Measurements from ENCODE around the gene MN1.

MN1 gene

GRCh38 chr22:27772984-27773498, 28.5 kb downstream of the MN1 start:
- Mint-ChIP-seq H3K9me3 (no peaks in the 10 kb centered on the region), H3K4me3 (no peak overlapping the region), H3K4me1 (ENCODE audit: low read depth) (no peaks in the 10 kb centered on the region), H3K27me3 (ENCODE audit: low read depth) (peaks cover 6% of the 10 kb centered on the region), H3K27ac (no peak overlapping the region), H3K36me3 (ENCODE audit: low read depth) (no peaks in the 10 kb centered on the region)

GRCh38 chr22:27772081-27772983, 29.2 kb downstream of the MN1 start:
- H3K27ac Mint-ChIP-seq, result no peak overlapping the region
- H3K36me3 Mint-ChIP-seq (ENCODE audit: low read depth), result no peaks in the 10 kb centered on the region
- H3K27me3 Mint-ChIP-seq (ENCODE audit: low read depth), result peaks cover 6% of the 10 kb centered on the region
- H3K4me3 Mint-ChIP-seq, result no peak overlapping the region
- no peaks in the 10 kb centered on the region for H3K9me3 Mint-ChIP-seq
- no peaks in the 10 kb centered on the region for H3K4me1 Mint-ChIP-seq (ENCODE audit: low read depth)

- no peaks in the 10 kb centered on the region for H3K36me3 Mint-ChIP-seq (ENCODE audit: low read depth)
- H3K27me3 Mint-ChIP-seq (ENCODE audit: low read depth), result peaks cover 6% of the 10 kb centered on the region
- H3K27ac Mint-ChIP-seq, result no peak overlapping the region
- no peak overlapping the region for H3K4me3 Mint-ChIP-seq
- H3K4me1 Mint-ChIP-seq (ENCODE audit: low read depth), result no peaks in the 10 kb centered on the region
- H3K9me3 Mint-ChIP-seq, result no peaks in the 10 kb centered on the region
Measured at GRCh38 chr22:27771637-27772036, 29.9 kb downstream of the MN1 start.

GRCh38 chr22:27769012-27769411, 32.5 kb downstream of the MN1 start:
- H3K36me3 Mint-ChIP-seq (ENCODE audit: low read depth), result no peaks in the 10 kb centered on the region
- H3K27ac Mint-ChIP-seq, result no peak overlapping the region
- H3K4me3 Mint-ChIP-seq, result no peak overlapping the region
- H3K9me3 Mint-ChIP-seq, result no peaks in the 10 kb centered on the region
- no peaks in the 10 kb centered on the region for H3K4me1 Mint-ChIP-seq (ENCODE audit: low read depth)
- H3K27me3 Mint-ChIP-seq (ENCODE audit: low read depth), result no peaks in the 10 kb centered on the region

GRCh38 chr22:27768027-27768653, 33.4 kb downstream of the MN1 start:
- no peaks in the 10 kb centered on the region for H3K27me3 Mint-ChIP-seq (ENCODE audit: low read depth)

GRCh38 chr22:27766679-27767078, 34.9 kb downstream of the MN1 start:
- Mint-ChIP-seq H3K27me3 (ENCODE audit: low read depth) (no peaks in the 10 kb centered on the region), H3K36me3 (ENCODE audit: low read depth) (no peaks in the 10 kb centered on the region), H3K27ac (no peak overlapping the region), H3K4me3 (no peak overlapping the region), H3K9me3 (no peaks in the 10 kb centered on the region), H3K4me1 (ENCODE audit: low read depth) (no peaks in the 10 kb centered on the region)

More at GRCh38 chr22:27768027-27768653, 33.4 kb downstream of the MN1 start:
- Mint-ChIP-seq H3K36me3 (ENCODE audit: low read depth) (no peaks in the 10 kb centered on the region), H3K27ac (no peak overlapping the region), H3K4me3 (no peak overlapping the region), H3K4me1 (ENCODE audit: low read depth) (no peaks in the 10 kb centered on the region), H3K9me3 (no peaks in the 10 kb centered on the region)

GRCh38 chr22:27765706-27766291, 35.8 kb downstream of the MN1 start:
- Mint-ChIP-seq H3K27me3 (ENCODE audit: low read depth) (no peaks in the 10 kb centered on the region), H3K4me3 (no peak overlapping the region), H3K4me1 (ENCODE audit: low read depth) (no peaks in the 10 kb centered on the region), H3K36me3 (ENCODE audit: low read depth) (no peaks in the 10 kb centered on the region), H3K27ac (no peak overlapping the region), H3K9me3 (no peaks in the 10 kb centered on the region)

- H3K27me3 Mint-ChIP-seq (ENCODE audit: low read depth), result no peaks in the 10 kb centered on the region
- H3K27ac Mint-ChIP-seq, result no peak overlapping the region
- H3K36me3 Mint-ChIP-seq (ENCODE audit: low read depth), result no peaks in the 10 kb centered on the region
- H3K4me3 Mint-ChIP-seq, result no peak overlapping the region
- no peaks in the 10 kb centered on the region for H3K4me1 Mint-ChIP-seq (ENCODE audit: low read depth)
- H3K9me3 Mint-ChIP-seq, result no peaks in the 10 kb centered on the region
Measured at GRCh38 chr22:27764722-27765236, 36.8 kb downstream of the MN1 start.

GRCh38 chr22:27761665-27762064, 39.9 kb downstream of the MN1 start:
- Mint-ChIP-seq H3K36me3 (ENCODE audit: low read depth) (no peaks in the 10 kb centered on the region), H3K9me3 (no peaks in the 10 kb centered on the region), H3K4me1 (ENCODE audit: low read depth) (no peaks in the 10 kb centered on the region), H3K27ac (no peak overlapping the region), H3K4me3 (no peak overlapping the region), H3K27me3 (ENCODE audit: low read depth) (no peaks in the 10 kb centered on the region)

GRCh38 chr22:27761000-27761399, 40.6 kb downstream of the MN1 start:
- Mint-ChIP-seq H3K4me1 (ENCODE audit: low read depth) (no peaks in the 10 kb centered on the region), H3K36me3 (ENCODE audit: low read depth) (no peaks in the 10 kb centered on the region), H3K27ac (no peak overlapping the region), H3K27me3 (ENCODE audit: low read depth) (no peaks in the 10 kb centered on the region), H3K9me3 (no peaks in the 10 kb centered on the region), H3K4me3 (no peak overlapping the region)

GRCh38 chr22:27760474-27760873, 41.1 kb downstream of the MN1 start:
- H3K4me1 Mint-ChIP-seq (ENCODE audit: low read depth), result no peaks in the 10 kb centered on the region
- H3K36me3 Mint-ChIP-seq (ENCODE audit: low read depth), result no peaks in the 10 kb centered on the region
- H3K4me3 Mint-ChIP-seq, result no peak overlapping the region
- no peaks in the 10 kb centered on the region for H3K27me3 Mint-ChIP-seq (ENCODE audit: low read depth)
- no peaks in the 10 kb centered on the region for H3K9me3 Mint-ChIP-seq
- no peak overlapping the region for H3K27ac Mint-ChIP-seq

GRCh38 chr22:27757928-27758525, 43.5 kb downstream of the MN1 start:
- Mint-ChIP-seq H3K9me3 (no peaks in the 10 kb centered on the region), H3K36me3 (ENCODE audit: low read depth) (no peaks in the 10 kb centered on the region), H3K4me1 (ENCODE audit: low read depth) (no peaks in the 10 kb centered on the region)

GRCh38 chr22:27756212-27756660, 45.3 kb downstream of the MN1 start:
- H3K9me3 Mint-ChIP-seq, result no peaks in the 10 kb centered on the region
- no peaks in the 10 kb centered on the region for H3K36me3 Mint-ChIP-seq (ENCODE audit: low read depth)
- no peak overlapping the region for H3K4me3 Mint-ChIP-seq
- H3K27ac Mint-ChIP-seq, result no peak overlapping the region
- no peaks in the 10 kb centered on the region for H3K4me1 Mint-ChIP-seq (ENCODE audit: low read depth)
- no peaks in the 10 kb centered on the region for H3K27me3 Mint-ChIP-seq (ENCODE audit: low read depth)

More at GRCh38 chr22:27757928-27758525, 43.5 kb downstream of the MN1 start:
- no peaks in the 10 kb centered on the region for H3K27me3 Mint-ChIP-seq (ENCODE audit: low read depth)
- no peak overlapping the region for H3K27ac Mint-ChIP-seq
- no peak overlapping the region for H3K4me3 Mint-ChIP-seq

- H3K27me3 Mint-ChIP-seq (ENCODE audit: low read depth), result no peaks in the 10 kb centered on the region
- no peaks in the 10 kb centered on the region for H3K4me1 Mint-ChIP-seq (ENCODE audit: low read depth)
- H3K4me3 Mint-ChIP-seq, result no peak overlapping the region
- no peaks in the 10 kb centered on the region for H3K9me3 Mint-ChIP-seq
- H3K36me3 Mint-ChIP-seq (ENCODE audit: low read depth), result no peaks in the 10 kb centered on the region
- no peak overlapping the region for H3K27ac Mint-ChIP-seq
Measured at GRCh38 chr22:27755521-27756211, 45.9 kb downstream of the MN1 start.
